Panc1 (cell line): ENCODE measurements around the gene CTF1.

Experiments
- POLR2AphosphoS5 ChIP-seq: IDR thresholded peaks from 2 replicates; pipeline ENCODE4 v1.6.1; 2012; ENCODE audit warnings: mild to moderate bottlenecking, low read depth, low read length, moderate library complexity
- SIN3A ChIP-seq: IDR thresholded peaks from 2 replicates; pipeline ENCODE4 v1.6.1; 2012; ENCODE audit warnings: low read depth, mild to moderate bottlenecking, low read length, moderate library complexity, borderline replicate concordance; ENCODE audit not compliant: insufficient read depth
- TCF7L2 ChIP-seq: IDR thresholded peaks from 2 replicates; pipeline ENCODE4 v1.6.1; 2011; ENCODE audit warnings: mild to moderate bottlenecking, low read depth, low read length, inconsistent platforms
- TF ChIP-seq, protein P1 (sequence below): fragments of 450-650 bp; IDR thresholded peaks from 2 replicates; pipeline ENCODE4 v1.5.1; 2017; ENCODE audit warnings: mild to moderate bottlenecking
- TF ChIP-seq, protein P2 (sequence below), 2 experiments: IDR thresholded peaks; 2 replicates each; pipeline ENCODE4 v1.6.1; 2011 to 2012; ENCODE audit warnings: low read depth in 2 of 2, control low read depth in 1 of 2, low read length in 1 of 2, mild to moderate bottlenecking in 1 of 2, moderate library complexity in 1 of 2; ENCODE audit not compliant: insufficient read depth in 1 of 2

- TF ChIP-seq, protein P1, sequence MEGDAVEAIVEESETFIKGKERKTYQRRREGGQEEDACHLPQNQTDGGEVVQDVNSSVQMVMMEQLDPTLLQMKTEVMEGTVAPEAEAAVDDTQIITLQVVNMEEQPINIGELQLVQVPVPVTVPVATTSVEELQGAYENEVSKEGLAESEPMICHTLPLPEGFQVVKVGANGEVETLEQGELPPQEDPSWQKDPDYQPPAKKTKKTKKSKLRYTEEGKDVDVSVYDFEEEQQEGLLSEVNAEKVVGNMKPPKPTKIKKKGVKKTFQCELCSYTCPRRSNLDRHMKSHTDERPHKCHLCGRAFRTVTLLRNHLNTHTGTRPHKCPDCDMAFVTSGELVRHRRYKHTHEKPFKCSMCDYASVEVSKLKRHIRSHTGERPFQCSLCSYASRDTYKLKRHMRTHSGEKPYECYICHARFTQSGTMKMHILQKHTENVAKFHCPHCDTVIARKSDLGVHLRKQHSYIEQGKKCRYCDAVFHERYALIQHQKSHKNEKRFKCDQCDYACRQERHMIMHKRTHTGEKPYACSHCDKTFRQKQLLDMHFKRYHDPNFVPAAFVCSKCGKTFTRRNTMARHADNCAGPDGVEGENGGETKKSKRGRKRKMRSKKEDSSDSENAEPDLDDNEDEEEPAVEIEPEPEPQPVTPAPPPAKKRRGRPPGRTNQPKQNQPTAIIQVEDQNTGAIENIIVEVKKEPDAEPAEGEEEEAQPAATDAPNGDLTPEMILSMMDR, result no peak
- TF ChIP-seq, protein P2, sequence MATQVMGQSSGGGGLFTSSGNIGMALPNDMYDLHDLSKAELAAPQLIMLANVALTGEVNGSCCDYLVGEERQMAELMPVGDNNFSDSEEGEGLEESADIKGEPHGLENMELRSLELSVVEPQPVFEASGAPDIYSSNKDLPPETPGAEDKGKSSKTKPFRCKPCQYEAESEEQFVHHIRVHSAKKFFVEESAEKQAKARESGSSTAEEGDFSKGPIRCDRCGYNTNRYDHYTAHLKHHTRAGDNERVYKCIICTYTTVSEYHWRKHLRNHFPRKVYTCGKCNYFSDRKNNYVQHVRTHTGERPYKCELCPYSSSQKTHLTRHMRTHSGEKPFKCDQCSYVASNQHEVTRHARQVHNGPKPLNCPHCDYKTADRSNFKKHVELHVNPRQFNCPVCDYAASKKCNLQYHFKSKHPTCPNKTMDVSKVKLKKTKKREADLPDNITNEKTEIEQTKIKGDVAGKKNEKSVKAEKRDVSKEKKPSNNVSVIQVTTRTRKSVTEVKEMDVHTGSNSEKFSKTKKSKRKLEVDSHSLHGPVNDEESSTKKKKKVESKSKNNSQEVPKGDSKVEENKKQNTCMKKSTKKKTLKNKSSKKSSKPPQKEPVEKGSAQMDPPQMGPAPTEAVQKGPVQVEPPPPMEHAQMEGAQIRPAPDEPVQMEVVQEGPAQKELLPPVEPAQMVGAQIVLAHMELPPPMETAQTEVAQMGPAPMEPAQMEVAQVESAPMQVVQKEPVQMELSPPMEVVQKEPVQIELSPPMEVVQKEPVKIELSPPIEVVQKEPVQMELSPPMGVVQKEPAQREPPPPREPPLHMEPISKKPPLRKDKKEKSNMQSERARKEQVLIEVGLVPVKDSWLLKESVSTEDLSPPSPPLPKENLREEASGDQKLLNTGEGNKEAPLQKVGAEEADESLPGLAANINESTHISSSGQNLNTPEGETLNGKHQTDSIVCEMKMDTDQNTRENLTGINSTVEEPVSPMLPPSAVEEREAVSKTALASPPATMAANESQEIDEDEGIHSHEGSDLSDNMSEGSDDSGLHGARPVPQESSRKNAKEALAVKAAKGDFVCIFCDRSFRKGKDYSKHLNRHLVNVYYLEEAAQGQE (IDR thresholded peaks at IDR 0.05; ENCODE audit: insufficient read depth in 1 of 2, low read depth in 2 of 2, low read length in 1 of 2), result no peak
- TF ChIP-seq POLR2AphosphoS5, result no peak
- TF ChIP-seq SIN3A, result no peak
- TF ChIP-seq TCF7L2, result no peak
Observed at GRCh38 chr16:30882429-30883310, 13.7 kb upstream of the CTF1 start.
